Fibroblast of villous mesenchyme (primary cell): ENCODE data around the gene HIBCH. TPM values are rescaled to one million over a fixed set of nuclear protein-coding genes. Genes with fewer than 3 reads are reported as not detected.

Experiments
- DNase-seq: peaks from one replicate; pipeline ENCODE4 v3.0.0-alpha.2; 2010; ENCODE audit warnings: low read depth
- H3K4me3 ChIP-seq: 2 replicates; pipeline ENCODE4 v1.5.1; 2011; ENCODE audit warnings: low read depth, mild to moderate bottlenecking, low read length
- total RNA-seq: library from RNA; depleted of rRNA; stranded (reverse); fragments of >200 nt; gene quantifications from 2 replicates; pipeline ENCODE4 v1.2.3, GENCODE V29; 2012
- TF ChIP-seq, protein P1 (sequence below): IDR thresholded peaks from 2 replicates; pipeline ENCODE4 v1.5.1; 2012; ENCODE audit warnings: low read depth, mild to moderate bottlenecking, low read length; ENCODE audit not compliant: insufficient read depth

Gene HIBCH
- total RNA-seq, 1 donor: 18.6 TPM

DNA sequence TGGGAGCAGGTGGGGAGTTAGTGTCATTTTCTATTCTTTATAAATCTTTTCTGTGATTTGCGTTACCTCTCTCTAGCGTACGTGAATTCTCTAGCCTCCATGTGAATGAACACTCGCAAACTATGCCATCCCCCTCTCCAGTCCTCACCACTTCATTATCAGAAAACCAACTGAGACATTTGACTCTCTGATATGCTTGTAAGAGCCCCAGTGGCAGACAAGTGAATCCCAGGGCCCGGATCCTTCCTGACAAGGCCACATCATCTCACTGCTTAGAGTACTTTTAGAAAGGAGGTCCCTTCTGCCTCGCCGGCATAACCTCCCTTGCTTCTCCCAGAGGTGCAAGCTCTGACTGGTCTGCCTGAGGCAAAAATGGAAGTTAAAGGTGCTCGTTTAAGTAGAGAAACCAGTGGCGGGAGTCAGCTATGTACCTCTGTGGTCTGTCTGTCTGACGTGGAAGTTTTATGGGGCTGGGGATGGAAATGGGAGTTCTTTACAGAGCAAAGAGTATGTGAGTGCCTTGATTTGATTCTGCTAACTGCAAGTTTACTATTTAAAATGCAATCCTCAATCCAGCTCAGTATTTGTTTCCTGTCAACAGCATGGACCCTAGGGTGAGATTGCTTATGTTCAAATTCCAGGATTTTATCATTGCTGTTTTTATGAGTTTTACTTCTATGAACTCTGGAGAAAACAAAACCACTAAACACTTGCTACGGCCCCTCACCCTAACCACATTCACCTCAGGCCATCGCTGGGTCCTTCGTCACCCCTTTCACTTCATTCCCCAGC is 142.2 kb downstream of the HIBCH start:
- no peak for DNase-seq
- no peak overlapping the region for H3K4me3 ChIP-seq
- TF ChIP-seq, protein P1, sequence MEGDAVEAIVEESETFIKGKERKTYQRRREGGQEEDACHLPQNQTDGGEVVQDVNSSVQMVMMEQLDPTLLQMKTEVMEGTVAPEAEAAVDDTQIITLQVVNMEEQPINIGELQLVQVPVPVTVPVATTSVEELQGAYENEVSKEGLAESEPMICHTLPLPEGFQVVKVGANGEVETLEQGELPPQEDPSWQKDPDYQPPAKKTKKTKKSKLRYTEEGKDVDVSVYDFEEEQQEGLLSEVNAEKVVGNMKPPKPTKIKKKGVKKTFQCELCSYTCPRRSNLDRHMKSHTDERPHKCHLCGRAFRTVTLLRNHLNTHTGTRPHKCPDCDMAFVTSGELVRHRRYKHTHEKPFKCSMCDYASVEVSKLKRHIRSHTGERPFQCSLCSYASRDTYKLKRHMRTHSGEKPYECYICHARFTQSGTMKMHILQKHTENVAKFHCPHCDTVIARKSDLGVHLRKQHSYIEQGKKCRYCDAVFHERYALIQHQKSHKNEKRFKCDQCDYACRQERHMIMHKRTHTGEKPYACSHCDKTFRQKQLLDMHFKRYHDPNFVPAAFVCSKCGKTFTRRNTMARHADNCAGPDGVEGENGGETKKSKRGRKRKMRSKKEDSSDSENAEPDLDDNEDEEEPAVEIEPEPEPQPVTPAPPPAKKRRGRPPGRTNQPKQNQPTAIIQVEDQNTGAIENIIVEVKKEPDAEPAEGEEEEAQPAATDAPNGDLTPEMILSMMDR: no peak

DNA sequence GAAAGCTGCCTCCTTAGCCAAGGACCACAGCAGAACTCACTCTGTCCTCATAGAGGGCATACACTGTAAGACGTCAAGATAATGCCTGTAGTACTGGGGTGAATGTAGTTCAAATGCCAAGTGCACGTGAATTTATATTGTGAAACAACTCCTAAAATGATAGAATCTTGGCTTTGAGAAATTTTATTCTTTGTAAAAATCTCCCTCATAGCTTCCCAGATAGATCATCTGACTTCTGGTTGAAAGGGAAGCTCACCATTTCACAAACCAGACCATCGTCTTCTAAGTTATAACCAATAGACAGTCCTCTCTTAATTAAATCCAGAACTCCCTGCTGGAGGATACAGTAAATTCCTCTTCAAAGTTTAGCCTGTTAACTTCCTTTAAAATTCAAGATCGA is 146.2 kb downstream of the HIBCH start:
- no peak overlapping the region for H3K4me3 ChIP-seq
- TF ChIP-seq, protein P1: no peak
- DNase-seq: peak; percentile 25

DNA sequence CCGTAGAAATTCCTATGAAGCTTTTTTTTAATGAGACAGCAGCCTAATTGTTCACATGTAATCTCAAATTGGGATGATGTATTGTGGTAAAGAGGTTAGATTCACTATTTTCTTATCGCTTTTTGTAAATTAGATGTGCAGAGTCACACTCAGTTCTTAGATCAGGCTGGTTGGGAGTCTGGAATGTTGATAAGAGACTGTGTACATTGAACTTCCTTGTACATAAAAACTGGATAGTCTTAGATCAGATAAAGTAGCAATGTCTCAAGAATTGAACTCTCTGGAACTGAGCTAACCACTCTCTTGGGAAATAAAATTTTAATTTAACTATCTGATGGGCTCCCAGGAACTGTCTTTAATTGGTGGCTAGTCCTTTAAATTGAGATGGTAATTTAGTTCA is 149.0 kb downstream of the HIBCH start:
- no peak overlapping the region for H3K4me3 ChIP-seq
- TF ChIP-seq, protein P1: no peak
- DNase-seq: peak; percentile 57

DNA sequence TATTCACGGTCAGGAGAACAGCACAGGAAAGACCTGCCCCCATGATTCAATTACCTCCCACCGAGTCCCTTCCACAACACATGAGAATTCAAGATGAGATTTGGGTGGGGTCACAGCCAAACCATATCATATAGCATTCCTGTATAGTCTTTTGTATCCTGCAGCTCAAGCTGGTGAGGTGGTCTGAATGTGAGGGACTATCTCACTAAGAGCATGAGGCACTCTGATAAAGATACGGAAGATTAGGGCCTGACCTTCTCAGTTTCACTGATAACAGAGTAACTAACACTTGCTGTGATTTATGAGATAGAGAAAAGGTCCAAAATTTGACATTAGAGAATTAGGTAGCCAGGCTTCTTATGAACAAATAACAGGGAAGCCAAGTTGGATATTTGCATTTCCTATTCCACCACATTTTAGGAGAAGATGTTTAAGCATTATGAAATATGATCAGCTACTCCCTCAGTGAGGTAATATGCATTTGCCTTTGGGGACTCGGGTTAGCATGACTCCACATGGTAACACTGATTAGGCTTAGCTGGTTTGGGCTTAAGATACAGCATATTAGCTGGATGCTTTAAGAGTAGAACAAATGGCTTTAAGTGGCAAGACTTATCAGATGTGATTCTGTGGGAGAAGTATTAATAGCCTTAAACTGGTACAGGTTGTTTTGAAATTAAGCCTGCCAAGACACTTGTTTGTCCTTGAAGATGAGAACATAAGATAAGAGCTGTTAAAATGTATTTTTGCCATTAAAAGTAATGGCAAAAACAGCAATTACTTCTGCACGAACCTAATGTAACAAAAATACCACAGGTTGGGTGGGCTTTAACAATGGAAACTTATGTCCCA is 150.2 kb downstream of the HIBCH start:
- peak; percentile 24 for DNase-seq
- H3K4me3 ChIP-seq: no peak overlapping the region
- TF ChIP-seq, protein P1: no peak

DNA sequence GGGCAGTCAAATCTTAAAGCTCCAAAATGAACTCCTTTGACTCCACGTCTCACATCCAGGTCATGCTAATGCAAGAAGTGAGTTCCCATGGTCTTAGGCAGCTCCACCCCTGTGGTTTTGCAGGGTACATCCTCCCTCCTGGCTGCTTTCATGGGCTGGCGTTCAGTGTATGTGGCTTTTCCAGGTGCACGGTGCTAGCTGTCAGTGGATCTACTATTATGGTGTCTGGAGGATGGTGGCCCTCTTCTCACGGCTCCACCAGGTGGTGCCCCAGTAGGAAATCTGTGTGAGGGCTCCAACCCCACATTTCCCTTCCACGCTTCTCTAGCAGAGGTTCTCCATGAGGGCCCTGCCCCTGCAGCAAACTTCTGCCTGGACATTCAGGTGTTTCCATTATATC is 151.9 kb downstream of the HIBCH start:
- TF ChIP-seq, protein P1: no peak
- no peak overlapping the region for H3K4me3 ChIP-seq
- DNase-seq: no peak

DNA sequence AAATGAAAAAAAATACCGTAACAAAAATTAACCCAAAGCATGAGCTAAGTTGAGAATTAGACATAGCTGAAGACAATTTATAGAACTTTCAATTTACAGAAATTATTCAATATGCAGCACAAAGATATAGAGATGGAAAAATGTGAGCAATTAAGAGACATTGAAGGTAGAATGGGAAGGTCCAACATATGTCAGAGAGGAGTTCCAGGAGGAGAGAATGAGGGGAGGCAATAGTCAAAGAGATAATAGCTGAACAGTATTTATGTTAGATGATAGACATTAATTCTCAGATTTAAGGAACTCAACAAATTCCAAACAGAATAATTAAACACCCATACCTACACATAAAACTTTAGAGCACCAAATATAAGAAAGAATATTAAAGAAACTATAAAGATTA is 154.1 kb downstream of the HIBCH start:
- H3K4me3 ChIP-seq: no peak overlapping the region
- TF ChIP-seq, protein P1: no peak
- no peak for DNase-seq
